Left cardiac atrium (tissue), 4 donors: ENCODE measurements around the gene PIEZO1. TPM values are rescaled to one million over a fixed set of nuclear protein-coding genes. Genes with fewer than 3 reads are reported as not detected.
A peak's percentile ranks its signal among the peaks of the same experiment; 100 is the strongest.

ENCODE experiments used
- ATAC-seq, 2 donors: fragments of 200-7000 bp; cut with Tn5 transposase; one replicate each; pipeline ENCODE4 v1.9.1; 2020; ENCODE audit warnings: mild to moderate bottlenecking in 2 of 2, moderate library complexity in 2 of 2
- DNase-seq: peaks from one replicate; pipeline ENCODE4 v3.0.0-alpha.2; 2020
- intact Hi-C, 2 donors: fragments of 100-400 bp; cut with DNase I; formaldehyde crosslinking; loops; one replicate each; pipeline versions ENCODE4 v1.14.1 to v1.15.1; 2022 to 2023
- total RNA-seq, 2 donors: library from RNA; stranded (reverse); fragmentation: NEBNext Ultra II Directional; extraction: Animal tissue kit (Norgen Biotek cat#: 25700); gene quantifications; one replicate each; pipeline ENCODE4 v1.2.1, GENCODE V29; 2021
- donor health status: DM: no; HTN: yes; CAD: no.
- donor health status: DM: no; HTN: yes; CAD: no; lungs with severe emphysema.
- donor health status: DM: yes; HTN: yes; CAD: no.
- donor health status: Dilated cardiomyopathy.

Gene PIEZO1
- total RNA-seq, 2 donors from 2014 or later, result 50.6 to 63.6 TPM

DNA sequence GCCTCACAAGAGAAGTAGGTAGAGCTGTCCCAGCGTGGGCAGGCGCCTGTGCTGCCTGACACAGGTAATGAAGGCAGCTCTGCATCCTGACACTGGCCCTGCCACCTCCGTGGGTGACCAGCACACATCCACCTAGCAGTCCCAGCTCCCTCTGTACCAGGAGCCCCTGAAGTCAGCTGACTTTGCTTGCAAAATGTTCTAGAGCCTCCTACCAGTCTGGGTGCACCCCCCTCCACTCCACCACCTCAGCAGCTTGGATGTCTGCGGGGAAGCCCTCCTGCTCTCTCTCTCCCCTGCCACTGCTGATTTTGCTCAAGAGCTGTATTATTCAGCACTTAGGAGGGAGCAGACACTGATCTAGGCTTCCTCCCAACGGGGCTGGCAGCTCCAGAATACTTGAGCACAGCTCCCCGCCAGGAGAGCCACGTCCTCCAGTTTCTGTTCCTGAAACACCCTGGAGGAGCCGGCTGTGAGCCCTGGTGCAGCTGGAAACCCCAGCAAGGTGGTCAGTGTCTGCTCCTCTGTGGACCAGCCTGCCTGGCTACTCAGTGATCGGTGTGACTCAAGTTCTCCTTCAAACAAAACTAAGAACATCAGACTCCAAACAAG lies 79.8 kb downstream of the PIEZO1 start:
- no peak for ATAC-seq
- intact Hi-C loops, result no loop called here
- no peak for DNase-seq

DNA sequence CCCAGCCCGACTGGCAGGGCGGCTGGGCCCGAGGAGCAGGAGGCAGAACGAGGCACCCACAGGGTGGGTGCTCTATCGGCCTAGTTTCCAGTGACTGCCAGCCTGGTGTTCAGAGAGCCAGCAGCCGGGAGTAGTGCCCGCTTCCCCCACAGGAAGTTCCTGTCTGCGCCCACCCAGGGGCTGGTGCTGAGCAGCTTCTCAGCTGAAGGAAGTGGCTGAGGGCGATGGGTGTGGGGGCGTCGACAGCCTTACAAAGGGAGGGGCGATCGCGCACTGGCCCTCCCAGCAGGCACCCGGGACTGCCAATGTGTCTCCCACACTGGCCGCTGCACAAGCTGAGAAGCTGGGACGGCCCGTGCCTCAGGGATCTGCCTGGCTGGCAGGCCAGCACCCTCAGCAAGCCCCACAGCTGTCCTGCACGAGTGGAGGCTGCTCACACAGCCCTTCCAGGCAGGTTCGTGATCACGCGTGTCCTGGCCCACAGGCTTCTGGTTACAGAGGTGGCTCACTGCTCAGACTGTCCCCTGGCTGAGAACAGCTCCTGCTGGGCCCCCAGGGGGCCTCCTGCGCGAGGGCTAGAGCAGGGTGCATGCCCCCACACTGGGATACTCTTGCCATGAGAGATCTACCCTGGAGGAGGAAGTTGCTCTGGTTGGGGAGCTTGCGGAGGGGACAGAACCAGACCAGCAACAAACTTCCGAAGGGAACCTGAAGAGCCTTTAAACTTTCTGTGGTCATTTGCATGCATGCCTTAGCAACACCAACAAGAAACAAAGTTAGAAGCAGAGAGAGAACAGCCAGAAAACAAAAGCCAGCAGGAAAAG lies 81.3 kb downstream of the PIEZO1 start:
- DNase-seq (no peak), ATAC-seq (peak in 1 of 2 donors; percentile 1)
- intact Hi-C loops, result no loop called here

DNA sequence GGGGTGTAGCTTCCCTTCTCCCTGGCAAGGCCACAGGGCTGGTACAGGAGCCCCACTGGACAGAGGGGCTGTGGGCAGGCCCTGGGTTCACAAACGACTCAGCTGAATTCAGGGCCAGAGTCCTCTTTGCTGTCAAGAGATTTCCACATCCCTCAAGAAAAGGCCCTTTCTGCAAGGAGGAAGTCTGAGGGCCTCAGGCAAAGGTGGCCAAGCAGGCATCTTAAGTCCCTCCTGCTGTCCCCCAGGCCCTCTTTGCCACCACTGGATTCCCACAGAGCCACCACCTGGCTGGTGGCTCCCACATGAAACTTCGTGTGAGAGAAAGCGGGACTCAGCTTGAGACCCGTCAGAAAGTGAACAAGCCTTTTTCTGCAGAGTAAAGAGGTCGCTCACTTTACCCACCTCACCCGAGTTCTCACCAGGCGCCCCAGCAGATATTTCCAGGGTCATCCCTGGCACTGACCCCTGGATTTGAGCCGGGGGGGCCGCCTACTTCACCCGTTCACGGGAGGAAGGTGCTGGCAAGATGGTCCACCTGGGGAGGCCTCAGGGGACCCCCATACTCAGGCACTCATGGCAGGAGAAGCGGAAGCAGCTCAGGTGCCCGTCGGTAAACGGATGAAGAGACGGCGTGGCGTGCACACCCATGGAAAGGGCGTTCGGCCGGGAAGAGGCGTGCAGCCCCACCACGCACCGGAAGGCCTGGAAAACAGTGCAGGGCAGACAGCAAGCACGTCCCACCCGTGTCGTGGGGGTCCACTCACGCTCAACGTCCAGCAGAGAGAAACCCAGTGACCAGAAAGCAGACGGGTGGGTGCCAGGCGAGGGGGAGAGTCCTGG lies 82.4 kb downstream of the PIEZO1 start:
- ATAC-seq (no peak), DNase-seq (no peak)
- intact Hi-C loops, result no loop called here

DNA sequence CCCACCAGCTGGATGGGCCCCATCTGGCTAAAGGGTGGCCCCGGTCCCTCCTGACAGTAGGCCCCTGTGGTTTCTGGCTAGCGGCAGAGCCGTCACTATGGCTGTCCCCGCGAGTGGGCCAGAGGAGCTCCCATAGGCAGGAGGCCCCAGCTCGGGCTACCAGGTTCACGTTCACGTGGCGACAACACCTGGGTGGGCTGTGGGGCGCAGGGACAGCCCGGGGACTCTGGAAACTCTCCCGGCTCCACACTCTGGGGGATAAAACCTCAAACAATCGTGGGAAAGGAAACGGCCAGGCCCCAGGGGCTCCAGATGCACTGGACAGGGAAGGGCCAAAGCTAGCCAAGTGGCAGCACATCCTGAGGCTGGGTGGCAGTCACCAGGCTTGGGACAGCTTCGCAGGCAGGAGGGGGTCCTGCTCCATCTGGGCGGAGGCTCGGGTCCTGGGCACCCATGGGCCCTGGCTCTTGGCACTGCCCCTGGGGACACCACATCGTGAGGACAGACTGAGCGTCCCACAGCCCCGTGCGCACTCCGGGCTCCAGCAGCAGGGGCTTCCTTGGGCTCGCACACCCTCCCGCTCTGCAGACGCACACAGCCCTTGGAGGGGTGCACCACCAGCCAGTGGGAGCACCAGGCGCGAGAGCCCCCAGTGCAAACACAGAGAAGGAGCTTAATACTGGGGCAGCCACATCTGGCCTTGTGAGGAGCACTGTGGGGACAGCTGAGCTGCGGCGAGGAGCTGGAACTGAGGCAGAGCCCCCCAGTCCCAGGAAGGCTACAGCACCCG lies 83.2 kb downstream of the PIEZO1 start:
- intact Hi-C loops, result no loop called here
- DNase-seq (no peak), ATAC-seq (no peak)

DNA sequence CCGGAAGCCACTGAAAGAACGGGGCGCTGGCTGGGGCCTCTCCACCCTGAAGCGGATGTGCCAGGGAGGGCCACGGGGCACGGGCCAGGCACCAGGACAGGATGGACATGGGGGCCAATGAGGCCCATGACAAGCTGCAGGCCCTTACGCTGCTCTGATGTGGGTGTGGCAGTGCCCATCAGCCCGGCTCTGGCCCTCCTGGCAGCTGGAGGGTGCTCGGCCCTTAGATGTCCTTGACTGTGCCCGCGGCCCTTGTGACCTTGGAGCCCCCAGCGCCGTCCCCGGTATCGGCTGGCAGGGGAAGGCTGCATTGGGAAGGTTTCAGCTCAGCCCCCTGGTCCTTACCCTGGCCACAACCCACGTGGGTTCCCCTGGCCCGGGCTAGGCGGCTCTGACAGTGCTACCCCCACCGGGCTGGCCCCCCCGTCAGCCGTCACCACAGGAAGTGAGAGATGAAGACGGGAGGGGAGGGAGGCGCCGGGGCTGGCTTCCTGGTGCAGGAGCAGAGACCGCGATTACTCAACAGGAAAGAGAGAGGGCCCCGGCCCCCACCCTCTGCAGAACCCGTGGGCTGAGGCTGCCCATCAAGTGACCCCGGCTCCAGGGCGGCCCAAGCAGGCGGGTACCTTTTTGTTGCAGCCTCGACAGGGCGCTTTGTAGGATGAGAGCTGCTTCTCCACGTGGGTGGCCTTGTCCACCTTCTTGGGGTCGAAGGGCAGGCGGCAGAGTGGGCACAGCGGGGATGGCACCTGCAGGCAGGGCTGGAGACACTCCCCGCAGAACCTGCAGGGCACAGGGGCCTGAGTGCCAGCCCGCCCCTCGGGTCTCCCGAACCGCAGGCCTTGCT lies 84.2 kb downstream of the PIEZO1 start:
- DNase-seq (peak; percentile 94), ATAC-seq (peak; percentile 77 to 79)
- intact Hi-C loops, result no loop called here

DNA sequence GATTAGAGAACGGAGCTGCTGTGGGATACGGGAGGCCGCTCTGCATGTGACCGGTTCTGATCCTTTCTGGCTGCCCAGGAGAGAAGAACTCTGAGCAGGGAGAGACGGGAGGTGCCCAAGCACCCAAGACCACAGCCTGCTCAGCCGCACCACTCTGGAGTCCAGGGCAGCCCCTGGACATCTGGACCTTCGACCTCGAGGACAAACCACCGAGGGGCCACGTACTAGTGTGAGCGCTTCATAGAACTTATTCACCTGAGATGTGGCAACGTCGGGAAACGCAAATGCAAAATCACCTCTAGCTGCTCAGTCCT lies 84.7 kb downstream of the PIEZO1 start:
- ATAC-seq (no peak), DNase-seq (no peak)
- intact Hi-C loops, result no loop called here

DNA sequence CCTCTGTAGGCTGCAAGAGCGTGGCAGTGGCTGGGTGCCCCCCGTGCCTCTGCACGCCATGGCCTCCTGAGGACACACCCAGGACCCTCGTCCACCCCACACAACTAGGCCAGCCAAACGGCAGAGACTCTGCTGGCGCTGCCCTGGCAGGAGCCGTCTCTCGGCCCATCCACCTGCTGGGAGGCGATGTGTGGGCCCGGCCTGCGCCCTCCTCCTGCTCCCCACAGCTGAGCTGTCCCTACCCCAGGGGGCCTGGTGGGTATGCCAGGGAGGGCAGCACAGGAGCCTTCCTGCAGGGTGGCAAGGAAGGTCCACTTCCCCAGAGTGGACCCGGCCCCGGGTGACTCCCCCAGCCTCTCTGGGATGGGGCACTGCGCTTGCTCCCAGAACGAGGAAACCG lies 85.8 kb downstream of the PIEZO1 start:
- ATAC-seq (no peak), DNase-seq (no peak)
- intact Hi-C loops, result no loop called here

DNA sequence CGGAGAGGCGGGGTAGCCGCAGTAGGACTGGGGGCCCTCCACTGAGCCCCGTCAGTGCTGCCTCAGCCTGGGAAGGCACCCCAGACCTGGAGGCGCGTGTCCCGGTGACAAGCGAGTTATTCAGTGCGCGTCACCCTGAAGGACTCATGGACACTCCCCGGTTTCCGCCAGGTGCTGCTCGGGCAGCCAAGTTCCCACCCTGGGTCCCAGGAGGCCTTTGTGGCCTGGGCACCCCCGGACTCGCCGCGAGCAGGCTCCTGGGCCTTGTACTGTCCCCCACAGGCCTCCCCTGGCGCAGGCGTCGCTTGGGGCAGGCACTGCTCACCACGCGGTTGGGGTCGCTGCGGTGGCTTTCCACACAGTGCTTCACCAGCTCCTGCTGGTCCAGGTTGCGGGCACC lies 86.4 kb downstream of the PIEZO1 start:
- ATAC-seq, result no peak
- intact Hi-C loops, result no loop called here

DNA sequence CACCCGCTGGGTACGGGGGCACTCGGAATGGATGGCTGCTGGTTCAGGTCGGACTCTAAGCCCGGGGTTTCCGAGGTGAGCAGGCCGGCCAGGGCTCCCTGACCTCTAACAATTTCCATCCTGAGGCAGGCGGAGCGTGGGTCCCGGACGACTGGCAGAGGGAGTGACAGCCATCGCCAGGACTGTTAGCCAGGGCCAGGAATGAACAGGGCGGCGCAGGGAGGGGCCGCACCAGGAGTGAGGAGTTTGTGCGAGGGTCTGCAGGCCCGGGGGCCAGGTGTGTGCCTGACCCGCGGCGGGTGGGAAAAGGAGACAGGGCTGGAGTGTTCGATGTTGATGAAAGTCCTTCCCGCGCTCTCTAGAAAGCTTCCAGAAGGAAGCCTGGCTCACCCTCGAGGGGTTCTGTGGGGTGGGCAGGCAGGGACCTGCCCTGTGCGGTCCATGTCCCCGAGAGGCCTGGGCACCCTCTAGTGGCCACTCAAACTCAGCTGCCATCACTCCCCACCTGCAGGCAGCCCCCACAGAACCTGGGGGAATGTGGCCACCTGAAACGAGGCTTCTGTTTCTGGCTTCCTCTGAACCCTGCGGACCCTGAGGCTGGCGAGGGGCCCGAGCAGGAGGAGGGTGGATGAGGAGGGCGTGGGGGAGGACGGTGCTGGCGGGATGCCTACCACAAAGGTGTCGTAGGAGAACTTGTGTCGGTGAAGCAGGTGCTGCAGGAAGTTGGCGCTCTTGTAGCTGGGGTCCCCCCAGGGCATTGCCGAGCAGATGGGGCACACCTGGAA lies 87.0 kb downstream of the PIEZO1 start:
- DNase-seq, result no peak
- intact Hi-C loops, result no loop called here
- ATAC-seq, result no peak

More for the DNA sequence above, 86.4 kb downstream of the PIEZO1 start:
- no peak for DNase-seq

DNA sequence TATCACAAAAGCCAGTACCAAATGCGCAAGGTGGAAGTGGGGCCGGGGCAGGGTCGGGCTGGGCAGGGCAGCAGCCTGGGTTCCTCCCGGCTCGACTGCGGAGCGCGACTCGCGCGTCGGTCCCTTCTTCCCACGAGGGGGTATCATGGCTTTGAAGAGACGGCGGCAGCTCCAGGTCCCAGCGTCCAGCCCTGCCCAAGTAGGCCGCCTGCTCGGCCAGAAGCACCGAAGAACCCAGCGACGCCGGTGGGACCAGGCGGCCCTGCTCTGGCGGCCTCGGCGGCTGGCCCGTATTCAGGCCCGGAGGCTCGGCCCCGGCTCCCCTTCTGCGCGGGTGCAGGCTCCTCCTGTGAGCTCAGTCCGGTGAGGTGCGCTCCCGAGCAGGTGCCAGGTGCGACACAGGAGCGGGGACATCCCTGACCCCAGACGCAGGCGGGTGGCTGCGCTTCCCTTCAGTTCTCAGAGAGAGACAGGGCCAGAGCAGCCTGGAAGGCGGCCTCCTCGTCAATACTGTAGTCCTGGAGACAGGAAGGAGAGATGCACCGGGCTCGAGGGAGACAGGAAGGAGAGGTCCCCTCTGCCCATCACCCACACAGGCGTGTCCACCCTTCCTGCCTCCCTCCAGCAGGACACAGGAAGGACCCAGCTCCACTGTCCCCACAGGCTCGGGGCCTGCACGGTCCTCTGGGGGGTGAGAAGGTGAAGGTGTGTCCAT lies 87.7 kb downstream of the PIEZO1 start:
- no peak for DNase-seq
- intact Hi-C loops, result no loop called here
- no peak for ATAC-seq

DNA sequence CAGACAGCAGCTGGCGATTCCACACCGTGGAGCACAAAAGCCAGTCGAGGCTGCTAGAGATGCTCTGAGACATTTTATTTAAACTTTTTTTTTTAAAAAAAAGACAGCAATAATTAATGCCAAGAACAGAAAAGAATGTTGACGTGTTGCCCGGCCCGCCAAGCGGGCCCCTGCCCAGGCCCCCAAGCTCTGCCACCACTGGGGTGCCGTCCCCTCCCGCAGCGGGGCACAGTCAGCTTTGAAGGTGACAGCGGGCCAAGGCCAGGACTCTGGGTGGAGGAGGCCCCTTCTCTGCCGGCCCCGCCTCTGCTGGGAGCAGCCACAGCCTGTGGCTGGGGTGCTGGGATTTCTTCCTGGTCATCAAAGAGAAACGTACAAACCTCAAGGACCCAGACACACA lies 88.6 kb downstream of the PIEZO1 start:
- DNase-seq (no peak), ATAC-seq (no peak)
- intact Hi-C loops, result no loop called here

DNA sequence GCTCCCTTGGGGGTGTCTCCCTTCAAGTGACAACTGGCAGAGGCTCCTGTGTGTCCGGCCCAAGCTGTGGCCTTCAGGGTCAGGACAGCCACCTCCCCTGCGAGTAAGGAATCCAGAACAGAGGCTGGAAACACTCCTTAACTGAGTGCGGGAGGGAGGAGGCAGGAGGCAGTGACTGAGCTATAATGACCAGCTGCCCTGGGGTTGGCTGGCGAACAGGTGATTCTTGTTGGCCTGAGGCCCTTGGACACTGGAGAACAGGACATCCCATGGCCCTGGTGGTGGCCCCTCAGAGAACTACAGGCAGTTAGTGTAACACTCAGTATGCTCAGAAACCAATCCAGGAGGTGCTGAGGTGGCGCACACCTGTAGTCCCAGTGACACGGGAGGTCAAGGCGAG lies 89.3 kb downstream of the PIEZO1 start:
- intact Hi-C loops, result no loop called here
- ATAC-seq (no peak), DNase-seq (no peak)

DNA sequence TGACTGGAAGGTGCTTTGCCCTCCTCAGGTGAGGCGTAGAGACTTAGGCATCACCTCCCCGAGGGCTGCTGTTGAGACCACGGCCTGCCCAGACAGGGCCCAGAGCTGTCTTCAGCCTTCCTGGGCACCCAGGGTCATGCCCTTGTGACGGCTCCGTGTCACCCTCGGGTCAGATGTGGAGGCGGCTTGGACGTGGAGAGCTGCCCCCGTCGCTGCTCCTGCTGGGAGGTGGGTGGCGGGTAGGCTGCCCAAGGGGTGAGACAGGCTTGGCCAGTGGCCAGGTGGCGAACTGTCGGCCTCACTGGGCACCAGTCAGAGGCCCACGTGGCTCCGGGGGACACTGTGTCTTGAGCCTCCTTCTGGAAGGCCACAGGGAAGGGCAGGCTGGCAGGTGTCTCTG lies 89.8 kb downstream of the PIEZO1 start:
- DNase-seq (no peak), ATAC-seq (no peak)
- intact Hi-C loops, result no loop called here

DNA sequence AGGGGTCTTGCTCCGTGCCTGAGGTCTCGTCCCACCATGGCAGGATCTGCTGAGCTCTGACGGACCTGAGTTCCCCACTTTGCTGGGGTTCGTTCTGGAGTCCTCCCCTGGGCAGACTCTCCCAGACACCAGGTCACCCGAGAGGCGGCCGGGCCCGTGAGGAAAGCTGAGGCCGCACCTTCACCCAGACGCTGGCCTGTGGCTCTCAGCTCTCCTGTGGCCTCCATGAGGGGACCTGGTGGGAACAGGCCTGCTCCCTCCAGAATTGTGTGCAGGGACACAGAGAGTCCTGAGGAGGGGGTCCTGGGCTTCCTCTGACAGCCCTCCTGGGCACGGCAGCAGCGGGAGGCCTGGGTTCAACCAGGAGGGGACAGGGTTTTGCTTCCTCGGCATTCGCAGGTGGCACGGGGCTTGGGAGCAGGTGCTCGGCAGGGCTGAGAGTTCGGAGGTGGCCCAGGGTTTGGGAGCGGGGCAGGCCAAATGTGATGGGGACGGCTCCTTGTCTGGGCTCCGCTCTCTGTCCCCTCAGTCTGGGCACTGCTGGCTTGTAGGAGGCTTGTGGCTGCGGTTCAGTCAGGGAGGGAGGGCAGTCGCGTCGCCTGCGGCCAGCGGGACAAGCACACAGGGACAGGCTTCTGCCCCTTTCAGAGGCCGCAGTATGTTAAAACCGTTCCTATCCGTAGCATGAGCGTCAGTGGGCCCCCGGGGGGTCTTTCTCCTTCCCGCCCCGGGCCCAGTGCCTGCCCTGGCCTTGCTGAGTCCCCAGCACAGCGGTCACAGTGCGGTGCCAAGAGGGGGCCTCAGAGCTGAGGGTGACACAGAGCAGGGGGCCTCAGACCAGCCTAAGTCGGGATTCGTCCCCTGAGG lies 90.6 kb downstream of the PIEZO1 start:
- intact Hi-C loops, result no loop called here
- DNase-seq (no peak), ATAC-seq (no peak)

DNA sequence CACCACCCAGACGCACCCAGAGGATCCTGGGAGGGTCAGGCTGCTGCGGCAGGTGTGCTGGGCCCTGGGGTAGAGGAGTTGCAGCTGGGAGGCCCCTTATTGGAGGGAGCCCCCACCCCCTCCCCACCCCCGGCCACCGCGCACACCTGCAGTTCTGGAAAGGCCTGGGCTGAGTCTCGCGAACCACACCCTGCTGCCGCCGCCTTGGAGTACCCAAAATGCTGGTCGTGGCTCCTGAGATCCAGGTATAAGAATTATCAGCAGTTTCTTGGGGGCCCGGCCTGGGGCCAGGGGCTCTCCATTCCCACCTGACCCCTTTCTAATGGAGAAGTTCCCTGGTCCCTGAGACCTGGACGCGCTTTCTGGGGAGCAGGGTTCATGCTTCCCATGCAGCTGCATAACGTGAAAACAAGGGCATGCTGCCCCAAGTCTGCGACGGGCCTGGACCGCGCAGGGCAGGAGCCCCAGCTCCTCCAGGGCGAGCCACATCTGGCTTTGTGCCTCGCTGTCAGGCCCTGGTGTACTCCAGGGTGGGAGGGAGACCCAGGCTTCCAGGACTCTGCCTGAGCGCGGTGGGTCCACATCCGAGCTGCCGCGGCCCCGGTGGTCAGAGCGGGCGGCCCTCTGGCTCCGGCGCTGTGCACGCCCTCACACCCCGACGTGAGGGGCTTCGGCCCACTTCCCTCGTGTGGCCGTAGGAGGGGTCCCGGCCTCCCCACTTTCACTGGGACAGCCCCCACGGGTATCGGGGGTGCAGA lies 91.4 kb downstream of the PIEZO1 start:
- DNase-seq (no peak), ATAC-seq (no peak)
- intact Hi-C loops, result no loop called here

DNA sequence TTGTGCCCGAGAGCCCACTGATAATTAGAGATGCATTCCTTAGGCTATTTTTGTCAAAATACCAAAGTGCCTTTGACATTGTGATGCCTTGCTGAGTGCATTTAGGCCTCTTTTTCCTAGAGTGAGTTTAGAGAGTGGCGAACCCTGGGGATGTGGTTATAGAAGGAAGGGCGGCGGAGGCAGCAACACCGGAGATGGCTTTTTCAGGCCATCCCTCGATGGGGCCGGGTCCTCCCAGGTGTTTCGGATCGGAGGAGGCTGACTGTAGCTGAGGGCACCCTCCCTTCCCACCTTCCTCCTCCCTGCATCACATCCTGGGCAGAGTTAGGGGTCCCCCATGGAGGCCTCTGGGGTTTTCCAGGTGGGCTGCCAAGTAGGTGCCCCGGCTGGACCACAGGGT lies 92.2 kb downstream of the PIEZO1 start:
- no peak for ATAC-seq

More for the DNA sequence above, 92.2 kb downstream of the PIEZO1 start:
- DNase-seq, result no peak
- intact Hi-C loops, result no loop called here
